Measurements from ENCODE around the gene HSFX2.
"Not testable (repeated sequence)": the region's sequence is repeated elsewhere in the genome, so short reads cannot be mapped to it uniquely, and the experiment has no call there.

Gene HSFX2

DNA sequence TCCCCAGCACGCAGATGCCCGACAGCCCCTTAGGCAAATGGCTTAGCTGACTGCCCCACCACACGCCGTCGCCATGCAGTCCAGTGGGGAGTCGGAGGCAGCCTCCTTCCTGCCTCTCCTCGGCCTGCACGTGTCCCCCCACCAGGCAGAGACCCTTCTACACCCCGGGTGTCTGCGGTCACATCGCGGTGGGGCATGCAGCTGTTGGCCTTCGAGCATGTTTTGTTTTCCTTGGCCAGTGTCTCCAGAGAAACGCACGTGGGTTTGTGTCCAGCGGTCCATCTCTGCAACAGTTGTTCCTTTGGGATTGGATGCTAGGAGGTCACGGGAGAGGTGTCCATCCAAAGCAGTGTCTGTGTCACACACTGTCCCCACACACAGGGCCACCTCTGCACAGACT lies at the start of gene HSFX2:
HSFX2 (minus strand) TSS at position 101 of the 400 bp plus-strand sequence. CDS start 614 bp downstream, outside the sequence.
- DNase-seq, result not testable (repeated sequence)

- DNase-seq, result no peak
Measured at GRCh38 chrX:149643496-149643895, 48.4 kb upstream of the HSFX2 start.

- no peak for DNase-seq
Measured at GRCh38 chrX:149641835-149642234, 46.7 kb upstream of the HSFX2 start.

DNA sequence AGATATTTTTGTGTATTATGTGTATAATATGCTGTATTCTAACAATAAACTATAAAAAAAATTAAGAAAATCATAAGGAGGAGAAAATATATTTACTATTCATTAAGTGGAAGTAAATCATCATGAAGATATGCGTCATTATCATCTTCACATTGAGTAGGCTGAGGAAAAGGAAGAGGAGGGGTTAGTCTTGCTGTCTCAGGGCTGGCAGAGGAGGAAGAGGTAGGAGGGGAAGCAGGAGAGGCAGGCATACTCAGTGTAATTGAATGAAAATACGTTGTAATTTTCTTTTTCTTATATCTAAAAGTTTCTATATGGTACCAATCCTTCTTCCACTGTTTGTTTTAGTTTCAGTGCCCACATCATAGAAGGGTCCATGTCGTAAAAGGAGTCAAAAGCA lies 46.3 kb upstream of the HSFX2 start:
- no peak for DNase-seq

DNA sequence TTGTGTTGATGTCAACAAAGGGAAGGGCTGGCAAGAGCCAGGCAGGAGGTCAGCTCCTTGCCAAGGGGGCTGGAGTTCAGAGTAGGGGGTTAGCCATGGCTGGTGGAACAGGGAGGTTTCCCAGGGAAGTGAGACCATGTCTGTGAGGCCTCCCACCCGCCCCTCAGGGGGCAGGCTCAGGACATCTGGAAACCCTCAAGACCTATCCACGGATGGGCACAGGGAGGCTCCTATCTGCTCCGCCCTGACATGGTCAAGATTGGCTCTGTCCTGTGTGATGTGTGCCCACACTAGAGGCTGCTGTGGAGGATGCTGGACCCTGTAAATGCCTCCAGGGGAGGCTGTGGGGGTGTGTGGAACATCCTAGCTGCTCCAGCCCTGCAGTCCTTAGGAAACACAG lies 44.5 kb upstream of the HSFX2 start:
- no peak for DNase-seq

DNA sequence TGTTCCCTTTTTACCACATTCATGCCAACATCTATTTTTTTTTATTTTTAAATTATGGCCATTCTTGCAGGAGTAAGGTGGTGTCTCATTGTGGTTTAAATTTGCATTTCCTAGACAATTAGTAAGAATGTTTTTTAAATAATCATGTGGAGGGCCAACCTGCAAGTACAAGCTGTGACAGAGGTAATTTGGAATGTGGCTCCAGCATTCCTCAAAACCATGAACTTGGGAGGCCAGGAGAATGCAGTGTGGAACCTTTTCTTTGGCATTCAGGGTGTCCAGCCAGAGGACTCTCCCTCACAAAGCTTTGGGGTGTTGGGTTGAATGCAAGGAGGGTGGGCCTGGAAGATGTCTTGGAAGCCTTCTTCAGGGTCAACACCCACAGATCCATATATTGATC lies 43.7 kb upstream of the HSFX2 start:
- DNase-seq, result no peak

DNA sequence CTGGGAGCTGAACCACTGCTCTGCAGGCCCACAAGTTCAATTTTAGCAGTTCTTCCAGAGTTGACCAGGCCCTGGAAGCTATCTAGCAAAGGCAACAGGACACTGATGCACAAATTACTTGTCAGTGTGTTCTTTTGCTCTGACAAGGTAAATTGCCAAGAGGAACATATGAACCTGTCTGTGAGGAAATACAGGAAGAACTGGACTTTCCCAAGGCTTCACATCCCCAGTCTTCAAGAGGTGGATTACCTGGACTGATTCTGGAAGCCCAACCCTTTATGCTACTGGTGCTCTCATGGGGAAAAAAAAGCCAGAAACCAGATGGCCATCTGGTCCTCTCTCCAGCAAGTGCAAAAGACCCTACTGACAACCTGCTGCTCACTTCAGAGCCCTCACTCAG lies 38.4 kb upstream of the HSFX2 start:
- DNase-seq, result no peak

GRCh38 chrX:149631234-149632165 lies 36.4 kb upstream of the HSFX2 start, which contains the start of gene TMEM185A:
Gene TMEM185A, minus strand, starts transcription at chrX:149631792. Its CDS starts 212 bp downstream, at chrX:149631580.
- DNase-seq, result peak; percentile 7

GRCh38 chrX:149630681-149631233 lies 35.6 kb upstream of the HSFX2 start:
- no peak for DNase-seq

DNA sequence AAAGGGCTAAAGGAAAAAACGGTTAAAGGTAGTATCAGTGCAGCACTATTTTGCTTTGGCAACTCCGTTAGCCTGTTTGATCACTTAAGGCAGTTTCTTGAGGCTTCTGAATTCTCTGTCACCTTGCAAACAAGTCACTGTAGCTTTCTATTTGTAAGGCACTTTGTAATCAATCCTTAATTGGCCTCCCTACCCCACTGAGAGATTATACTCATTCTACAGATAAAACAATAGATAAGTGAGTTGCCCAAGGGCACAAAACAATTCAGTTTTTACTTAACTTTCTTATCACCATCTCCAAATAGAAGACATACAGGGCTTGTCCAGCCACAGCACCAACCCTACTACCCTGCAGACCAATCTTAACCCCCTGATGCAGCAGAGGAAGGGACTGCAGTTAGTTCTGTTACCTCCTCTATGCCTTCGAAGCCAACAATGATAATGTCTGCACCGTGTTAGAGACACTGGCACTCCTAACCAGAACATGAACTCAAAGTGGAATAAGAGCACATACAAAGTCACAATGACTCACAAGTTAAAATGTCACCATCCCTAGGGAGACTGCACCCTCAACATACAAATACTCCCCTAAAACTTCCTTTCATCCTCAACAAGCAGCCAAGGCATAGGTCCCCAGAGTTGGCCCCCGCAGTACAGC lies 34.7 kb upstream of the HSFX2 start:
- no peak for DNase-seq

- DNase-seq, result no peak
Measured at GRCh38 chrX:149628768-149629167, 33.7 kb upstream of the HSFX2 start.

DNA sequence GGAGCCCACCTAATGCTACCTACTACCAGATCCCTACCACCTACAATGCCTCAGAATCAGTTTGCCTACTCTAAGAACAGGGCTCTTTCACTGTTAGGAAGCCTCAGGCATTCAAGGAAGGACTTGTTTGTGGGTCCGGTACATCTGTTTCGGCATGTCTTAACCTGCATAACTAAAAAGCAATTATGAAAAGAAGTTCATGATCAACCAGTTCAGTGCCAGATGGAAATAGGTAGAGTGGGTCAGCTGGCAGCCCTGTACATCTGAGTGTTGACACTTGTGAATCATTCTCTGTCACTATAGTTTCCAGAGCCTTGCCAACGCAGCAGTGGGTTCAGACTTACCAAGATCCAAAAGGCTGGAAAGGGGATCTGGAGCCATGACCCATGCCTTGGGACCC lies 33.2 kb upstream of the HSFX2 start:
- DNase-seq, result no peak

- not testable (repeated sequence) for DNase-seq
Measured at GRCh38 chrX:149626829-149627228, 31.7 kb upstream of the HSFX2 start.

DNA sequence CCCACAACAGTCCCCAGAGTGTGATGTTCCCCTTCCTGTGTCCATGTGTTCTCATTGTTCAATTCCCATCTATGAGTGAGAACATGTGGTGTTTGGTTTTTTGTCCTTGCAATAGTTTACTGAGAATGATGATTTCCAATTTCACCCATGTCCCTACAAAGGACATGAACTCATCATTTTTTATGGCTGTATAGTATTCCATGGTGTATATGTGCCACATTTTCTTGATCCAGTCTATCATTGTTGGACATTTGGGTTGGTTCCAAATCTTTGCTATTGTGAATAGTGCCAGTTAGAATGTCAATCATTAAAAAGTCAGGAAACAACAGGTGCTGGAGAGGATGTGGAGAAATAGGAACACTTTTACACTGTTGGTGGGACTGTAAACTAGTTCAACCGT lies 24.5 kb upstream of the HSFX2 start:
- DNase-seq, result not testable (repeated sequence)

DNA sequence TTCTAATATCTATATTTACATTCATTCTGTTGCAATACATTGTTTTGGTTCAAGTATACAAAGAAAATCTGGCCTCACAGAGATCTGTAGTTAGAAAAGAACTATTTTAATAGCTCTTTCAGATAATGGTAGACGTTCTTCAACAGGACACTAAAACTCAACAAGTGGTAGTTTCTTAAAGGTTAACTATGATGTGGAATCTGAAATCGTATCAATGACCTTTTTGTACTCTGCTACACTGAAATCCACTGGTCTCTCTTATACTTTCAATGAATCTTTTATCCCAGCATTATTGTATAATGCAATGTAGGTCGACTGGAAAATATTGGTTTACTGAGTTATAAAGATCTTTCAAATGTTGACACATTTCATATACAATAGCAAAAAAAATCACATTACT lies 23.8 kb upstream of the HSFX2 start:
- DNase-seq, result no peak

DNA sequence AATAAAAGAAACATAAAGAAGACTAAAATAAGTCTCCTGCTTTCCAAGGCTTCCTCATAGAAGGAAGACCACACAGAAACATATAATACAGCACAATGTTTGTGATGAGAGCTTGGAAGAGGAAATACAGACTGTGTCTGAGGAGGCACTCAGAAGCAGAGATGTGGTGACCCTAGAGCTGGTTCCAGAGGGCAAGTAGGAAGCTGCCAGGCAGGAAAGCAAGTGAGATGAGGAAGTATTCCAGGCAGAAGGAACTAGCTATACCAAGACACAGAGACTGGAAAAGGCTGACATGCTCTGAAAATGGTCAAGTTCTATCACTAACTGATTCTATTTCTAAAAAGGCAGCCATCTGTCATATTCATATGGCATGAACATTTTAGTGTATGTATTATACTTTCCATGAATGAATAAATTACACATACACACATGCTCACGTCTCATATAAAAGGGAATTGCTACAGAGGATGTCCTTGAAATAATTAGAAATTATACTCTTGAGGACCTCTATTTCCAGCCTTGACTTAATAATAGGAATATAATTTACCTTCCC lies 16.6 kb upstream of the HSFX2 start:
- DNase-seq, result no peak

DNA sequence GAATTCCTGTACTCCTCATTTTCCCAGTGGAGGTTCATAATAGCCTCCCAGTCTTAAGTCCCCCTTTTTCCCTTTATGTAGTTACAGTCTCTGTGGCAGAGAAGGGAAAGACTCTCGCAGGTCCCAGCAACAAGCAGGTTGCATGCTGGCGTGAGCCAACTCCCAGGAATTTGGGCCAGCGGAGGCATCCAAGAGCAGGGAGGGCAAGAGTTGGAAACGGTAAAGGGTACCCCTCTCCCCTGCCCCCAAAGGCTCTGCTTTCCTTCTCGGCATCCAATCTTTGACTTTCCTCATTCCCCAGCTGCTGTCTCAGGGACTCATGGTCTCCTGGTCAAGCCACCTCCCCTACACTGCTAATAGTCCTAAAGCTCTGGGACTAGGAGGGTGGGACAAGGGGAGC lies 15.4 kb upstream of the HSFX2 start:
- DNase-seq, result no peak

DNA sequence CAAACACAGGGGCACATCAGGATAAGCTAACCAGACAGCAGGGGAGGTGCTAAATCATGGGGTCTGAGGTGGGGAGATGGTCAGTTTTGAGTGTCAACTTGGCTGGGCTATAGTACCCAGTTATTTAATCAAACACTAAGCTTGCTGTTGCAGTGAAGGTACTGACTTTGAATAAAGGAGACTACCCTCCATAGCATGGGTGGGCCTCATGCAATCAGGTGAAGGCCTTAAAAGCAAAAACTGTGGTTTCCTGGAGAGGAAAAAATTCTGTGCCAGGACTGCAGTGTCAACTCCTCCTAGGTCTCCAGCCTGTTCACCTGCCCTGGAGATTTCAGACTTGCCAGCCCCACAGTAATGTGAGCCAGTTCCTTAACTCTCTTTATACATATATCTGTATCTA lies 12.6 kb upstream of the HSFX2 start:
- no peak for DNase-seq

- DNase-seq, result not testable (repeated sequence)
Measured at GRCh38 chrX:149605248-149605885, 10.3 kb upstream of the HSFX2 start.

GRCh38 chrX:149598603-149599002 lies 3.5 kb upstream of the HSFX2 start:
- not testable (repeated sequence) for DNase-seq

GRCh38 chrX:149595943-149596342 lies 829 bp upstream of the HSFX2 start:
- DNase-seq, result not testable (repeated sequence)

GRCh38 chrX:149590993-149591392 lies 4.1 kb downstream of the HSFX2 start:
- DNase-seq, result not testable (repeated sequence)

- DNase-seq, result not testable (repeated sequence)
Measured at GRCh38 chrX:149587359-149587758, 7.8 kb downstream of the HSFX2 start, which contains the start of gene MAGEA9B. Gene MAGEA9B, minus strand, starts transcription at chrX:149587459. Its CDS starts 4,280 bp downstream, at chrX:149583179.

Measured in T1000 (cell line).